Activated T-cell treated with anti-CD3 and anti-CD28 coated beads for 24 hours (primary cell): Measurements from ENCODE around the gene CYTH1.
"Not testable (repeated sequence)": the region's sequence is repeated elsewhere in the genome, so short reads cannot be mapped to it uniquely, and the experiment has no call there.

ENCODE experiments used
- DNase-seq: peaks from one replicate; pipeline ENCODE4 v3.0.0-alpha.2; 2020; ENCODE audit warnings: low read depth

Gene CYTH1

GRCh38 chr17:78687125-78687524 lies 94.9 kb downstream of the CYTH1 start:
- no peak for DNase-seq

- DNase-seq, result no peak
Observed at GRCh38 chr17:78684026-78684425, 98.0 kb downstream of the CYTH1 start.

GRCh38 chr17:78683408-78683961 lies 98.6 kb downstream of the CYTH1 start:
- DNase-seq, result no peak

DNA sequence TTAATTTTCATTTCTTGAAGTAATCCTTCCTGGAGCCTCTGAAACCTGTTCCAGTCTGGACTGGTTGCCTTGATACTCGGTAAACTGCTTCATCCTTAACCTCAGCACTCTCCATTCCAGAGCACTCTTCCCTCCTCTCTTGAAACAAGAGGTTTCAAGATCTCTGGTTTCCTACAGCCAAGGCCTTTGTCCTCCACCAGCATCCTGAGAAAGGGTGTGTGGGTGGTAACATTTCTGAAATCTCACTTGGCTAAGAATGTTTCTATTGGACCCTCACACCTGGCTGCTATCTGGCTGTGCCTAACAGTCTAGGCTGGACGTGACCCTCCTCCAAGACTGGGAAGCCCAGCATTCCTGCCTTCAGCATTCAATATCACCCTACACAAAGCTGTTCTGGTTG lies 99.7 kb downstream of the CYTH1 start:
- no peak for DNase-seq

GRCh38 chr17:78680436-78680835 lies 101.6 kb downstream of the CYTH1 start:
- DNase-seq, result no peak

DNA sequence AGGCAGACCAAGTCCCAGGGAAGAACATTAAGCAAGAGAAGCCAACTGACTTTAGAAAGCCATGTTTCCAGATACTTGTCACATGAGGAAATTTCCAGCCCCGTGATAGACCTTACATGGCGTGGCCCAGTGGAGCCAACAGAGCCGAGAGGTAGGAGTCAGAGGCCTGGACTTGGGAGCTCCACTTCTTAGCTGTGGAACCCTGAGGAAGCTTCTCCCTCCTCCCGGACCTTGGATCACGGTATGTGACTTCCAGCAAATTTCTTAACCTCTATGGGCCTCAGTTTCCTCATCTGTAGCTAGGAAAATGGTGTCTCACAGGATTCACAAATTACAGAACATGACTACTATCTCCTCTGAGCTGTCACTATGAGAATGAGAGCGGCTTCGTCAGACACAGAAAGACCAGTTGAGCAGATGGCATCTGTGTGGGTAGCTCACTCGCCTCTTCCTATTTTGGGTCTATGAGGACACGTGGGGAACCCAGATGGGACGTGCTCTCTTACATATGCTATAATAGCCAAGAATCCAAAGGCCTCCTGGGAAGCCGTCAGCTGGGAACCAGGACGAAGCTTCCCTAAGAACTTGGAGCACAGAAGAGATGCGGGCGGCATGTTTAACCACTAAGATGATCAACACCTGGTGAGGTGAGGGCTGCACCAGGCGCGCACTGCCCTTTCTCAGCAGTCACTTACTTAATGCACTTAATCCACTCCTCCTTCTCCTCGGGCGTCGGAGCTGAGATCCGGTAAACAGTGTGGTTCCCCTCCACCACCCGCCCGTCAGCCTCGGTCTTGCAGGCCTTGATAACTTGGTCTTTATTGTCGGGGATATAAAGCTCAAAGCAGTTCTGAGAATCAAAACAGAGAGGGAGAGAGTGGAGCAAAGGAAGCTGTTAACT lies 102.3 kb downstream of the CYTH1 start:
- no peak for DNase-seq

DNA sequence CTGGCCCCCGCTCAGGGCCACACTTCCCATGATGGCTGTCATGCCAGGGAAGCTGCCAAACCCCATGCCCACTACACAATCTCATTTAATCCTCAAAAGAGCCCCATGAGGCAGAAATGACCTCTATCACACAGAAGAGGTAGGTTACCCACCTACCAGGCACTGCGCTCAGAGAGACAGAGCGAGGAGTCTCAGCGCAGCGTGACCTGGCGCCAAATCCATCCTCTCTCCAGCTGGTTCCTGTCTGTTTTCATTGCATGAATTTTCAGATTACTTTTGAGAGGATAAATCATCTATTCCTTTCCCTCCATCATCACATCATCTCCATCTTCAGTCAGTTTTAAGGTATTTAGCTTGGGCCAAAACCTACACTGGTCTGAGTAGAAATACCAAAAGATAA lies 103.4 kb downstream of the CYTH1 start:
- no peak for DNase-seq

DNA sequence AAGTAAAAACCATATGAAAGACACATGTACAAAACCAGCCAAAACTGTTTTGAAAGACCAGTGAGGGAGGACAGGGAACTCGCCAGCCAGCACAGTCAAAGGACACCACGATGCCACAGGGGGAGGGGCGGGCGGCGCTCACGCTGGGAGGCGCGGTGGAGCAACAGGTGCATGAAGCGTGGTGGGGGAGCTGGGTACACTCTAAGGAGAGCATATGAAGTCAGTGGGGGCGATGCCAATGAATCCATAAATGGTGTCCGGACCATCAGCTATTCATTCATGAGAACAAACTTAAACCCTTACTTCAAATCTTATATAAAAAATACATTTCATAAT lies 103.9 kb downstream of the CYTH1 start:
- DNase-seq, result no peak

DNA sequence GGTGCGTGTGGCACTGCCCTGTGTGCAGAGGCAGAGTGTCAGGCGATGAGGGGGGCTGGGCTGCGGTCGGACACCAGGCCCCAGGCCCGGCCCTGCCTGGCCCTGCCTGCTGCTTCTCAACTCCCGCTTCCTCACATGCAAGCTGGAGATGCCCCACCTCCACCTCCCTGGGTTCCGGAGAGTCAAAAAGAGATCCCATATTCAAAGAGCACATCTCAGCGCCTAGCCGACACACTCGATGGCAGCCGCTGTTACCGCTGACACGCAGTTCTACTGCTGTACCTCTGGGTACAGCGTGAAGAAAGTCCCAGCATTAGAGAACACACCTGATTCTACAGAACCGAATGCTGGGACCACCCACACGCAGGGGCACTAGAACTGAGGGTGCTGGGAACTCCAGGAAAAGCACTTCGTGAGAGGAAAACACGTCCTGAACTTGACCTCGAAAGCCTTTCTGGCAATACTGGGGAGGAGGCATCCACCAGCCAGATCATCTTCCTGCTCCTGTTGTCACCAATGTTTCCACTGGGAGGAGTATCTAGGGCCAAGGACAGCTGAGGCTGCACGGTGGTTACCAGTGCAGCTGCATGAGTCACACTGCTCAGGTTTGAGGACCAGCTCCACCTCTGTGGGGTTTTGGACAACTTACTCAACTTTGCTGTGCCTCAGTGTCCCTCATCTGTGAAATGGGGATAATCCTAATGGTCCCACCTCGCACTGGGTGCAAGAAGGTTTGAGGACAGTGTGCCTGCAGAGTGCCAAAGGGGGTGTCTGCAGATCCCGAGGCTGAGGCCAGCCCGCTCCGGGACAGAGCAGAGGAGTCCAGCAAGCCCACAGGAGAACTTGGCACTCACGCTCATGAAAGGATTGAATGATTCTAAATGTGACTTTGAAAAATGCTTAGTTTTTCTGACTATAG lies 104.5 kb downstream of the CYTH1 start:
- DNase-seq, result no peak

DNA sequence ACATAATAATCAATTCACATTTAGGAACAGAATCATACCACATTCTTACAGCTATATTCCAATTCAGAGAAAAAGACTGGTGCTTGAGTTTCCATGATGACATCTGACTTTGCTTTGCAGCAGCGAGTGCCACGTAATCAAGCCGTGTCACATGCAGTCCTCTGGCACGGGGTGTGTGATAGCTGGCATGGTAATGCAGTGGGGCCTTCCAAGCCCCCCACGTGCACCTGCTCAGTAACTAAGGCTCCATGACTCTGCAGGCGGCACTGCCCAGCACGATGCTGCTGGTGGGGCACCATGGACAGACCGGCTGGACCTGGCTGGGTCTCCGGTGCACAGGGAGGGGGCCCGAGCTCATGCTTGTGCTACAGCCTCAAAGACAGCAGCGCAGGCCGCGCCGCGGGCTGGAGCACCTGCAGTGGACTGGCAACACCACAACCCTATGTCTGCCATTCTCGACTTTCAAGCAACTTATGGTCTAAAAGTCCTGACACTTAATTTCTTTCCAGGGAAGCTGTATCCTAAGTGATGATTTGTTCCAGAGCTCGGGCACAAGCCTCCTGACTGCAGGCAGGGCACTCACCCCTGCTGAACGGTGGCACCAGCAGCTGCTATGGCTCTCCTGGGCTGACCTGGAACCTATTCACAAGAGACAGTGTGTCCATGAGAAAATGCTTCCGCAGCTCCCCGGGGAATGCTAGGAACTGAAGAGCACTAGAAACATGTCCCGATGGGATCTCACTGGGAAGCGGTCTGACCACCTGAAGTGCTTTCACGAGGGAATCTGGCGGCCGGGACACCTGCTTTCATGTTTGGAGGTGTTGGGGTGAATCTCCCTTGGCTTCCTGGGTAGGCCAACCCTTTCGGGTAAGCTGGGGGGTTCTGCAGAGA lies 105.4 kb downstream of the CYTH1 start:
- DNase-seq, result no peak

- no peak for DNase-seq
Observed at GRCh38 chr17:78675836-78676235, 106.2 kb downstream of the CYTH1 start.

GRCh38 chr17:78675316-78675616 lies 106.8 kb downstream of the CYTH1 start:
- no peak for DNase-seq

- no peak for DNase-seq
Observed at GRCh38 chr17:78674595-78675315, 107.3 kb downstream of the CYTH1 start.

GRCh38 chr17:78674156-78674555 lies 107.9 kb downstream of the CYTH1 start:
- no peak for DNase-seq

GRCh38 chr17:78673395-78673794 lies 108.7 kb downstream of the CYTH1 start:
- no peak for DNase-seq

- DNase-seq, result no peak
Observed at GRCh38 chr17:78672871-78673371, 109.2 kb downstream of the CYTH1 start.

DNA sequence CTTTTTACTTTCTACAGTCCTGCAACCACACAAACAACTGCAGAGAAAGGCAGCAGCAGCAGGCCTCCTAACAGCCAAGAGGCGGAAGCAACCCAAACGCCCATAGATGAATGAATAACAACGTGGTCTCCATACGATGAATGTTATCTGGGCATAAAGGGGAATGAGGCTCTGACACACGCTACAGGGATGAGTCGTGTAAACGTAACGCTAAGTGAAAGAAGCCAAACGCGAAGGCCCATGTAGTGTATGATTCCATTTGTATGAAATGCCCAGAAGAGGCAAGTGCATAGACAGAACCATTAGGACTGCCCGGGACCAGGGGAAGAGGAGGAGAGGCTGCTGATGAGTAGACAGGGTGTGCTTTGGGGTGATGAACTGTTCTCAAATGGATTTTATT lies 110.1 kb downstream of the CYTH1 start:
- no peak for DNase-seq

DNA sequence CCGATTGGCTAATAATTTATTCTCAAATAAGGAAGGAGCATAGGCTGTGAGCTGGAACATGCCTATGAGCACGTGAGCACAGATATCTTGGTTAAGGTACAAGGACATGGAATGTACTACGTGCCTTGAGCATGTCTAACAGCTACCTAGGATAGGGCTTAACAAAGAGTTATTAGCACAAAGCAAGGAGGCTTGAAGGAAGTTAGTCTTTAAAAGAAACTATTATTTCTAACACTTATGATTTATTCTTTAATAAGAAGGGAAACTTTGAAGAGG lies 110.4 kb downstream of the CYTH1 start:
- DNase-seq, result not testable (repeated sequence)

DNA sequence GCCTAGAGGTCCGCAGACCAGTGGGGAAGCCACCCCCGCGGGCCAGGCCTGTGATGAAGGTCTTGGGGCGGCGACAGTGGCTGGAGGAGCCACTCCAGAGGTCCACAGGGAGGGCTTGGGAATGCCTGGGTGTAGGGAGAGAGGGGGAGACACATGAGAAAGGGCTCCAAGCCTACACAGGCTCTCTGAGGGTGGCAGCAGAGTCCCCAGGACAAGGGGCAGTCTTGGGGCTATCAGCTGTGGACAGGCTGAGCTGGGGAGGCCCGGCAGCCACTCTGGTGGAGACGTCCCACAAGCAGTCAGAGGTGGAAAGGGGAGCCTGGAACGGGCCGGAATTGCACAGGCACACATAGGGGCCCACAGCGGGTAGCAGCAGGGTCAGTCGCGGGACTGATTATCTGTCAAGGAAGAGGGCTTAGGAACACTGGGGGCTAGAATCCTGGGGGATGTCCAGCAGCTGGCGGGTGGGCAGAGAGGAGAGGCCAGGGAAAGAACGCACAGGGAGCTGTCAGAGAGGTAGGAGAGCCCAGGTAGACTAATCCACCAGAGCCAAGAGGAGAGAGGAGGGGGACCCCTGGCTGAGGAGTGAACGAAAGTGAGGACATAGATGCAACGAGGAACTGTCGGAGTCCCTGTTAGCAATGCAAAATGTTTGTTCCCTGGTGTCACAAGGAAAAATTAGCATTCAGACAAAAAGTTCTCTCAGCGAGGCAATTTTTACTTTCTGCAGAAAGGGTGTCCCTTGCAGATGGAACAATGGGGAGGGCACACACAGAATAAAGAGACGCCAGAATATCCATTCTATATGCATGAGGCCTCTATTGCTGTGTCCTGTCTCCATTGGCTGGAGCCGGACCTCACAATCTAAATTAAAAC lies 111.0 kb downstream of the CYTH1 start:
- DNase-seq, result no peak

- no peak for DNase-seq
Observed at GRCh38 chr17:78669975-78670518, 112.0 kb downstream of the CYTH1 start.
